ENCODE measurements around the gene EME2. TPM values are rescaled to one million over a fixed set of nuclear protein-coding genes. Genes with fewer than 3 reads are reported as not detected.

EME2 gene
- total and polyA plus RNA-seq, 4 donors, result 1.4 to 9.0 (median 3.0) TPM

GRCh38 chr16:1775006-1775845 is 2.6 kb downstream of the EME2 start:
- no peak for DNase-seq (ENCODE audit: low spot score)
- Histone ChIP-seq H3K36me3 (ENCODE audit: control insufficient read depth in 4 of 4, insufficient read depth in 3 of 4, low read depth in 1 of 4, low read length in 3 of 4) (peaks cover 0 to 18% (median 10%) of the 10 kb centered on the region in 4 donors), H3K9me3 (ENCODE audit: control insufficient read depth in 4 of 4, low read length in 3 of 4) (no peaks in the 10 kb centered on the region), H3K27ac (ENCODE audit: low read depth in 1 of 2, low read length in 2 of 2) (no peak overlapping the region), H3K9ac (ENCODE audit: low read depth in 1 of 2, low read length in 2 of 2) (no peak overlapping the region), H3K4me3 (ENCODE audit: low read depth in 1 of 3, low read length in 3 of 3) (no peak overlapping the region), H3K4me1 (ENCODE audit: control insufficient read depth in 4 of 4, insufficient read depth in 4 of 4, low read length in 3 of 4) (peaks cover 13 to 58% (median 38%) of the 10 kb centered on the region in 4 donors), H3K27me3 (ENCODE audit: control insufficient read depth in 4 of 4, insufficient read depth in 4 of 4, low read length in 3 of 4) (no peaks in the 10 kb centered on the region)
- TF ChIP-seq, protein P1, sequence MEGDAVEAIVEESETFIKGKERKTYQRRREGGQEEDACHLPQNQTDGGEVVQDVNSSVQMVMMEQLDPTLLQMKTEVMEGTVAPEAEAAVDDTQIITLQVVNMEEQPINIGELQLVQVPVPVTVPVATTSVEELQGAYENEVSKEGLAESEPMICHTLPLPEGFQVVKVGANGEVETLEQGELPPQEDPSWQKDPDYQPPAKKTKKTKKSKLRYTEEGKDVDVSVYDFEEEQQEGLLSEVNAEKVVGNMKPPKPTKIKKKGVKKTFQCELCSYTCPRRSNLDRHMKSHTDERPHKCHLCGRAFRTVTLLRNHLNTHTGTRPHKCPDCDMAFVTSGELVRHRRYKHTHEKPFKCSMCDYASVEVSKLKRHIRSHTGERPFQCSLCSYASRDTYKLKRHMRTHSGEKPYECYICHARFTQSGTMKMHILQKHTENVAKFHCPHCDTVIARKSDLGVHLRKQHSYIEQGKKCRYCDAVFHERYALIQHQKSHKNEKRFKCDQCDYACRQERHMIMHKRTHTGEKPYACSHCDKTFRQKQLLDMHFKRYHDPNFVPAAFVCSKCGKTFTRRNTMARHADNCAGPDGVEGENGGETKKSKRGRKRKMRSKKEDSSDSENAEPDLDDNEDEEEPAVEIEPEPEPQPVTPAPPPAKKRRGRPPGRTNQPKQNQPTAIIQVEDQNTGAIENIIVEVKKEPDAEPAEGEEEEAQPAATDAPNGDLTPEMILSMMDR (IDR thresholded peaks at IDR 0.05; ENCODE audit: low read depth, low read length, missing input control), result no peak
- no peak for TF ChIP-seq NR2F2 (IDR thresholded peaks at IDR 0.05)
- TF ChIP-seq JUND (IDR thresholded peaks at IDR 0.05), result no peak
- TF ChIP-seq, protein P2, sequence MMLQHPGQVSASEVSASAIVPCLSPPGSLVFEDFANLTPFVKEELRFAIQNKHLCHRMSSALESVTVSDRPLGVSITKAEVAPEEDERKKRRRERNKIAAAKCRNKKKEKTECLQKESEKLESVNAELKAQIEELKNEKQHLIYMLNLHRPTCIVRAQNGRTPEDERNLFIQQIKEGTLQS (IDR thresholded peaks at IDR 0.05), result no peak
- no peak for TF ChIP-seq SP1 (IDR thresholded peaks at IDR 0.05)
- TF ChIP-seq RXRA (IDR thresholded peaks at IDR 0.05), result no peak
- no peak for TF ChIP-seq TAF1 (conservative IDR thresholded peaks at IDR 0.05)
- no peak for TF ChIP-seq HNF4G (IDR thresholded peaks at IDR 0.05)
- 93% methylated on average over 30 of the region's 30 CpGs for WGBS

GRCh38 chr16:1775846-1776671 is 3.4 kb downstream of the EME2 start:
- Histone ChIP-seq H3K27me3 (ENCODE audit: control insufficient read depth in 4 of 4, insufficient read depth in 4 of 4, low read length in 3 of 4) (no peaks in the 10 kb centered on the region), H3K4me1 (ENCODE audit: control insufficient read depth in 4 of 4, insufficient read depth in 4 of 4, low read length in 3 of 4) (peaks cover 17 to 61% (median 42%) of the 10 kb centered on the region in 4 donors), H3K36me3 (ENCODE audit: control insufficient read depth in 4 of 4, insufficient read depth in 3 of 4, low read depth in 1 of 4, low read length in 3 of 4) (peaks cover 0 to 18% (median 10%) of the 10 kb centered on the region in 4 donors), H3K9me3 (ENCODE audit: control insufficient read depth in 4 of 4, low read length in 3 of 4) (no peaks in the 10 kb centered on the region), H3K9ac (ENCODE audit: low read depth in 1 of 2, low read length in 2 of 2) (no peak overlapping the region), H3K4me3 (ENCODE audit: low read depth in 1 of 3, low read length in 3 of 3) (no peak overlapping the region), H3K27ac (ENCODE audit: low read depth in 1 of 2, low read length in 2 of 2) (no peak overlapping the region)
- no peak for DNase-seq (ENCODE audit: low spot score)
- 82% methylated on average over 28 of the region's 28 CpGs for WGBS
- TF ChIP-seq, protein P1 (IDR thresholded peaks at IDR 0.05; ENCODE audit: low read depth, low read length, missing input control), result no peak
- no peak for TF ChIP-seq RAD21 (IDR thresholded peaks at IDR 0.05)
- no peak for TF ChIP-seq EGR1 (IDR thresholded peaks at IDR 0.05; ENCODE audit: low read depth in 2 of 2)
- no peak for TF ChIP-seq REST (IDR thresholded peaks at IDR 0.05)
- no peak for TF ChIP-seq YY1 (IDR thresholded peaks at IDR 0.05)
- no peak for TF ChIP-seq FOXA1 (IDR thresholded peaks at IDR 0.05)
- TF ChIP-seq MAX (IDR thresholded peaks at IDR 0.05), result no peak
- no peak for TF ChIP-seq NR2F2 (IDR thresholded peaks at IDR 0.05)

Data from liver (tissue), 9 donors.